Right cardiac atrium (tissue), 5 donors: ENCODE results near the gene STYK1. TPM values are rescaled to one million over a fixed set of nuclear protein-coding genes. Genes with fewer than 3 reads are reported as not detected.

Experiments
- polyA plus RNA-seq: library from polyadenylated mRNA; stranded (reverse); fragments of 200-250 nt; gene quantifications from one replicate; pipeline ENCODE4 v1.2.3, GENCODE V29; 2013
- total RNA-seq, 4 donors: library from RNA; stranded (reverse); fragmentation: NEBNext Ultra II Directional; extraction: Animal tissue kit (Norgen Biotek cat#: 25700); gene quantifications; one replicate each; pipeline ENCODE4 v1.2.1, GENCODE V29; 2021
- donor health status: healthy with polysubstance abuse.
- donor health status: DM: no; HTN: yes; CAD: no.
- donor health status: DM: no; HTN: no; CAD: no.
- donor health status: DM: no; HTN: yes; CAD: no; lungs with severe emphysema.
- donor health status: DM: yes; HTN: yes; CAD: no.

Gene STYK1
- total and polyA plus RNA-seq, 5 donors: 0.02 to 0.09 TPM; not detected in 3

Other genes starting within 250 kb of the STYK1 start
- not detected for gene KLRC2, start 238.0 kb downstream of the STYK1 start, total RNA-seq
- gene KLRC2, start 238.0 kb downstream of the STYK1 start, polyA plus RNA-seq: 0.07 TPM
- under 1 TPM in 1 of 4 donors, not detected in 3; 0.40 TPM for gene KLRC1, start 220.7 kb downstream of the STYK1 start, total RNA-seq
- 0.23 TPM for gene KLRC1, start 220.7 kb downstream of the STYK1 start, polyA plus RNA-seq
- gene EIF2S3B, start 168.2 kb downstream of the STYK1 start, total RNA-seq: 1 to 10 TPM in 1 of 4 donors, under 1 TPM in 3; 0.29 to 1.3 (median 0.40) TPM
- 0.70 TPM for gene EIF2S3B, start 168.2 kb downstream of the STYK1 start, polyA plus RNA-seq
- gene MAGOHB, start 60.4 kb downstream of the STYK1 start, total RNA-seq: 10 to 100 TPM; 12.8 to 17.4 (median 14.0) TPM
- 16.4 TPM for gene MAGOHB, start 60.4 kb downstream of the STYK1 start, polyA plus RNA-seq
- gene YBX3, start 49.3 kb upstream of the STYK1 start, total RNA-seq: 100 to 1,000 TPM; 585 to 928 (median 744) TPM
- 490 TPM for gene YBX3, start 49.3 kb upstream of the STYK1 start, polyA plus RNA-seq
- not detected for gene TAS2R7, start 128.6 kb upstream of the STYK1 start, total RNA-seq
- gene TAS2R7, start 128.6 kb upstream of the STYK1 start, polyA plus RNA-seq: 0.07 TPM
- gene TAS2R8, start 133.2 kb upstream of the STYK1 start, total RNA-seq: not detected
- gene TAS2R8, start 133.2 kb upstream of the STYK1 start, polyA plus RNA-seq: not detected
- gene TAS2R9, start 136.1 kb upstream of the STYK1 start, total RNA-seq: not detected
- gene TAS2R9, start 136.1 kb upstream of the STYK1 start, polyA plus RNA-seq: not detected
- gene TAS2R10, start 152.3 kb upstream of the STYK1 start, total RNA-seq: under 1 TPM in 3 of 4 donors, not detected in 1; 0.23 to 0.56 (median 0.31) TPM
- not detected for gene TAS2R10, start 152.3 kb upstream of the STYK1 start, polyA plus RNA-seq
- 1 to 10 TPM in 2 of 4 donors, under 1 TPM in 2; 0.50 to 2.1 (median 1.0) TPM for gene PRR4, start 175.4 kb upstream of the STYK1 start, total RNA-seq
- 2.4 TPM for gene PRR4, start 175.4 kb upstream of the STYK1 start, polyA plus RNA-seq
- 10 to 100 TPM in 2 of 4 donors, 1 to 10 TPM in 2; 4.6 to 14.5 (median 8.9) TPM for gene PRH1, start 210.2 kb upstream of the STYK1 start, total RNA-seq
- gene PRH1, start 210.2 kb upstream of the STYK1 start, polyA plus RNA-seq: 1.8 TPM
- gene TAS2R13, start 235.5 kb upstream of the STYK1 start, total RNA-seq: 1 to 10 TPM in 1 of 4 donors, under 1 TPM in 3; 0.23 to 1.8 (median 0.42) TPM
- 0.25 TPM for gene TAS2R13, start 235.5 kb upstream of the STYK1 start, polyA plus RNA-seq